HG03066 (cell line): ENCODE results near the gene CDH4.

Experiments
- ATAC-seq: cut with Tn5 transposase; IDR thresholded peaks from one replicate; pipeline ENCODE4 v1.9.1; 2021; ENCODE audit warnings: low read depth; ENCODE audit not compliant: unreplicated experiment

Gene CDH4

GRCh38 chr20:61949363-61949713 lies 697.3 kb downstream of the CDH4 start:
- no peak for ATAC-seq

- no peak for ATAC-seq
Measured at GRCh38 chr20:61949714-61950640, 697.9 kb downstream of the CDH4 start.

DNA sequence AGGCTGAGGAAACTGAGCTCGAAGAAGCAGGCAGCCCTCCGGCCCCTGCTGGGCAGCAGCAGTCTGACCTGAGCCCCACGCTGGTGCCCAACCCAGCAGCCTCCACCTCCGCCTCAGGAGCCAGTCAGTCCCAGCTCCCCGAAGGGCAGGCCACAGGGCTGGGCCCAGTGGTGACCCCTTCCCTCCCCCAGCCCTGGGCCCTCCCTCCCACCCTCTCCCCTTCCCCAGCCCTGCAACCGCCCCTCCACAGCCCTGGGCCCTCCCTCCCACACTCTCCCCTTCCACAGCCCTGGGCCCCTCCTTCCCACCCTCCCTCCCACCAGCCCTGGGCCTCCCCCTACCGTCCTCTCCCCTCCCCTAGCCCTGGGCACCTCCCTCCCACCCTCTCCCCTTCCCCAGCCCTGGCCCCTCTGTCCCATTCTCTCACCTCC lies 698.6 kb downstream of the CDH4 start:
- no peak for ATAC-seq

- ATAC-seq = no peak
Measured at GRCh38 chr20:61951695-61952533, 699.9 kb downstream of the CDH4 start.

DNA sequence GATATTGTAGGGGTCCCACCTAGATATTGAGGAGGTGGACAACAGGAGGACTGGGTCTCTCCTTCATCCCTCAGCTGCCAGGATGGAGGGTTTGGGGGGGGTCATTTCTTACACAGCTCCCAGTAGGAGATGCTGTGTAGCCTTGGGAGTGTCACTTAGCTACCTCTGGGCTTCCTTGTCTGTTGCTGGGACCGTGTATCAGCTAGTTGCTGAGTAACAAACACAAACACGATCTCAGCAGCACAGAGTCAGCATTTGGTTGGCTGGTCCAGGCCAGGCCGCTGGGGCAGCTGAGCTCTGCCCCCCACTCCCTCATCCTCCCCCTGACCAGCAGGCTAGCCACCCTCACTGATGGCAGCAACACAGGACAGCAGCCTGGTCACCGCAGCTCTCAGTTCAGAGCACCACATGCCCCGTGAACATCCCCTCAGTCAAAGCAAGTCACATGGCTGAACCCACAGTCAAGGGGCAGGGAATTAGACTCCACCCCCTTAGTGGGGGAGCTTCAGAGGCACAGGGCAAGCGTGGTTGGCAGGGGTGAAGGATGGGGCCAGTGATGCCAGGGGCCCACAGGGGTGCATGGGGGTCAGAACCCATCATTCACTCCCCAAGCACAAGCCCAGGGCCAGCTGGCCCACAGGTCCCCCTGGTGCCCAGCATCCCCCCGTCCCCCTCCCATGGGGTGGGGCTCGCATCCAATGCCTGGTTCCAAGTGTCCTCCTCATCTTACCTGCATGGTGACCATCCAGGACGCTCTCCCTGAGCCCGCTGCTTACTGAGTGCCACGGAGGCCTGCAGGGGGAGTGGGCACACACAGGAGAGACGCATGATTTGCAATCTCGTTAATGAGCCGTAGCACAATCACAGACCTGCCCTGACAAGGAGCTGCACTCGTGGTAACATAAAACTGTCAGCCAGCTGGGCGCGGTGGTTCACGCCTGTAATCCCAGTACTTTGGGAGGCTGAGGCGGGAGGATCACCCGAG lies 701.3 kb downstream of the CDH4 start:
- no peak for ATAC-seq

DNA sequence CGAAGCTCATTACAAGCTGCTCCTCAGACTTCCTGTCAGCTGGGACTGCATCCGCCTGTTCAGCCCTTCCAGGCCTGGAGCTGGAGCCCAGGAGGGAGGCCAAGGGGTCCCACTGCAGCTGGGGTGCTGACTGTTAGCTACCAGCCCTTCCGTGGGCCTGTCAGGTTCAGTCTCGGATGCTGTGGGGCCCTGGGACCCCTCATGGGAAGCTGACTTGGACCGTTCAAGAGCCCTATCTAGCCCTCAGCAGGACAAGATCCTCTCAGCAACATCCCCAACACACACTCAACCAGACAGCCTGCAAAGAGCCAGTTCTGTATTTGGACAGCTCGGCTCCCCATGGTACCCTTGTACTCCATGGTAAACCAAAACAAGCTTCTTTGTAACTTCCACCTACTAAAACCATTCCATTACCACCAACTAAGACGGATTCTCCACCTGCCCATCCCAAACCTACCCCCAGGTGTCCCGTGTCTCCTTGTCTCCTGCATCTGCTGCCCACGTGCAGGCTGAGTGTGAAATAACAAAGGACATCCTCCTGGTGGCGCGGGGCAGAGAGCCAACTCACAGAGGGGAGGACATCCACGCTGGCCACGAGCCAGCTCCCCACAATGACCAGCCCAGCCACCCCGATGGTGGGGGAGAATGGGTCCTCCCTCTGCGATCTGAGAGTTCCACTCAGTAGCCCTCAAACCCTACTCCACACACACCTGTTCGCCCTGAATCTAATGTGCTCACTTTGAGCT lies 702.4 kb downstream of the CDH4 start:
- no peak for ATAC-seq

- ATAC-seq = no peak
Measured at GRCh38 chr20:61955668-61956395, 703.8 kb downstream of the CDH4 start.

GRCh38 chr20:61956396-61957342 lies 704.6 kb downstream of the CDH4 start:
- ATAC-seq = no peak

- no peak for ATAC-seq
Measured at GRCh38 chr20:61957961-61958715, 706.1 kb downstream of the CDH4 start.

DNA sequence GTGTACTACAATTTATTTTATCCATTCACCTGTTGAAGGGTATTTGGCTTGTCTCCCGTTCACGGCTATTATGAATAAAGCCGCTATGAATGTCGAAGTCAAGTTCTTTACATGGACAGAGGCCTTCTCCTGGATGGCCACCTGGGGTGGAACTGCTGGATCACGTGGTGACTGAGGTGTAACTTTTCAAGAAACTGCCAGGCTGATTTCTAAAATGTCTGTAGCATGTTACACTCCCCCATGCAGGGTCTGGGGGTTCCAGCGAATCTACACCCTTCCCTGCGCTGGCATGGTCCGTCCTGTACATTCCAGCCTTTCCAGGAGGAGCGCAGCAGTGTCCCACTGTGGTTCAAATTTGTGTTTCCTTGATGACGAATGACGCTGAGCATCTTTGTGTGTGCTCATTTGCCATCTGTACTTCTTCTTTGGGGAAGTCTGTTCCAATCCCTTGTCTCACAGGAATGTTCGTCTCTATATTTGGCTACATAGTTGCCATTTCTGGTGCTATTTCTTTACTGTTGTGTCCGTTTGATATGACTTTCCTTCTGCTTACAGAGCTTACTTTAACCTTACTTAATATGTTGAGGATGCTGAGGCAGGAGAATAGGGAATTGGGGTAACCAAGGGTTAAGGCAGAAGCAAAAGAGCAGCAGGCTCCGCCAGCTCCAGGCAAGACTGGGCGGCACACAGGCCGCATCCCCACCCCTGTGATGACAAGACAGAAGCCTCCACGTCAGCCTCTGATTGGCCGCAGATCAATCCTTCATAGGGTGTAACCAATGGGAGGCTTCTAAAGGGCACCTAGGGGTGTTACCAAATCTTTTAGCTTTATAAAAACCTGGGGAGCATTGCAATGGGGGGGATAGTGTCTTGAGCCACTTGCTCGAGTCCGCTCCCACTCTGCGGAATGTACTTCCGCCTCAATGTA lies 707.0 kb downstream of the CDH4 start:
- ATAC-seq = no peak

- ATAC-seq = no peak
Measured at GRCh38 chr20:61960836-61961235, 708.8 kb downstream of the CDH4 start.

DNA sequence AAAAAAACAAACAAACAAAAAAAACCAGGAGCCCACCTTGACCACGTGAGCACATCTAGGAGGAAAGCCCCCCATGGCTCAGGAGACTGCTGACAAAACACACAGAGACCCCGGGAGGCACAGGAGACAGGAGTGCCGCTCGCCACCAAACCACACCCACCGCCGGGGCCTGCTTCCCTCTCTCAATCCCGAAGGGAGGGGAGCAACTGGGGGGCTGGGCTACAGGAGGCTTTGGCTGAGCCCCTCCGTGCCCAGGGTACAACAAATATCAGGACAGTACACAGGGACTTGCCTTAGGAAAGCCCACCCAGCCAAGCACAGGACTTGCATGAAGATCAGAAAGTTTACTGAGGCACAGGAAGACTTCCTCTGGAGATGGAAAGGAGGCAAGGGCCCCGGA lies 711.1 kb downstream of the CDH4 start:
- no peak for ATAC-seq

GRCh38 chr20:61963885-61964674 lies 712.0 kb downstream of the CDH4 start:
- no peak for ATAC-seq

DNA sequence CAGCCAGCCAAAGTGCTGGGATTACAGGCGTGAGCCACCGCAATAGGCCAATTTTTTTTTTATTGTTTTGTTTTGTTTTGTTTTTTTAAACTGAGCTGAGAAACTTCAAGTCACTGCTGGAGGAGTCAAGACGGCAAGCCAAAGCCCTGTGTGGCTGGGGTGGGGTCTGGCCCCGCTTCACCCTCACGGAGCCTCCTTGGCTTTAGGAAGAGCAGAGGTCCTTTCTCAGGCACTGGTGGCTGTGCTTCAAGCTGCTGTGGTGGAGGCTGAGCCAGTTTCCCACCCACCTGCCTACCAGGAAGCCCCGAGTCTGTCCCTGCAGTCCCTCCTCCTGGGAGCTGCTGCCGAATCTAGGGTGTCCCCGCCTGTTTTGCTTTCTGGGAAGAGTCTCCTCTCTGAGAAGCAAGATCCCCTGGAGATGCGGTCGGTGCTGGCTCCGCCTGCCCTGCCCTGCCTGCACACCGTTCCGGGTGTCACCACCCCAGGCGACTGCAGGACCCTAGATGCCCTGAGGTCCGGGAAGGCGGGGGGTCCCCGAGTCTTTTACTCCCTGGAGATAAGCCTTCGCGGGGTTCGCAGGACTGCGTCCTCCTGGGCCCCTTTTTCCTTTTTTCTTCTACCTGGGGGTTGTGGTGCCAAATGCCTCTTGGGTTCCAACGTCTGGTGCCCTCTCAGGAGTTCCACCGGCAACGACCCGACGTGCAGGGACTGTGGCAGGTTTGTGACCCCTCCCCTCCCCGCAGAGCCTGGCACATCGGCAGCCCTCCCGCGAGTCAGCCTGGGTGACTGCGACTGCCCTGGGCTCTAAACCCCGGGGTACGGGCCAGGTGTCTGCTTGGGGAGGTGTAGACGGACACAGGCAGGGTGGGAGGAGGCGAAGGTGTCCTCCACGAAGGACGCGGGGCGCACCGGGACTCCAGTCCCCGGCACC lies 712.9 kb downstream of the CDH4 start:
- ATAC-seq = no peak
